ENCODE results near the gene CRCP. TPM values are rescaled to one million over a fixed set of nuclear protein-coding genes. Genes with fewer than 3 reads are reported as not detected.
"Not testable (repeated sequence)": the region's sequence is repeated elsewhere in the genome, so short reads cannot be mapped to it uniquely, and the experiment has no call there.

CRCP gene
- total RNA-seq, 1 donor from 2014 or later: 22.5 TPM

DNA sequence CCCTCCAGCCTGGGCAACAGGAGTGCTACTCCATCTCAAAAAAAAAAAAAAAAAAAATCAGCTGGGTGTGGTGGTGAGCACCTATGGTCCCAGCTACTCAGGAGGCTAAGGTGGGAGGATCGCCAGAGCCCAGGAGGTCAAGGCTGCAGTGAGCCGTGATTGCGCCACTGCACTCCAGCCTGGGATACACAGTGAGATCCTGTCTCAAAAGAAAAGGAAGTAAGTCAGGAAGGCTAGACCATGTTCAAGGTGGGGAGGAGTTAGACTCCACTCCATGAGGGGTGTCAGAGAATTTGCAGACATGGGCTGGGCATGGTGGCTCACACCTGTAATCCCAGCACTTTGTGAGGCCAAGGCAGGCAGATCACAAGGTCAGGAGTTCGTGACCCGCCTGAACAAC lies 6.2 kb upstream of the CRCP start:
- not testable (repeated sequence) for DNase-seq

GRCh38 chr7:66110856-66111255 lies 3.8 kb upstream of the CRCP start:
- DNase-seq: peak; percentile 29

DNA sequence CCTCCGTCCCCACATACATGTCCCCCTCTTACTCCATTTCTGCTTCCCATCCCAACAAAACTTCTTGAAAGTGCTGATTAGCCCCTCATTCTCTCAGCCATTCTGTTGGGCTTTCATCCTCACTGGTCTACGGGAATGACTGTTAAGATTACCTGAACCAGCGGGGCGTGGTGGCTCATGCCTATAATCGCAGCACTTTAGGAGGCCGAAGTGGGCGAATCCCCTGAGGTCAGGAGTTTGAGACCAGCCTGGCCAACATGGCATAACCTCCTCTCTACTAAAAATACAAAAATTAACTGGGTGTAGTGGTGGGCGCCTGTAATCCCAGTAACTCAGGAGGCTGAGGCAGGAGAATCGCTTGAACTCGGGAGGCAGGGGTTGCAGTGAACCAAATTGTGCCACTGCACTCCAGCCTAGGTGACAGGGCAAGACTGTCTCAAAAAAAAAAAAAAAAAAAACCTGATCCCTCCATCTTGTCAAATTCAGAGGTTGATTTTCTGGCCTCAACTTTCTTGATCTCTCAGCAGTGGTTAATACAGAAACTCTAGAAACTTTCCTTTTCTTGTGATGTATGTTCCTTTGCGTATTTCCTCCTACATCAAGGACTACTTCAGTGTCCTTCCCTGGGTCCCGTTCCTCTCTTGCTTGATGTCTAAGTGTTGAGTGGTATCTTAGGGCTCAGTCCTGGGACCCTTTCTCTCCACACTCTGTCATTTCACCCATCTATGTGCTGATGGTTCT lies 2.2 kb downstream of the CRCP start:
- not testable (repeated sequence) for DNase-seq

DNA sequence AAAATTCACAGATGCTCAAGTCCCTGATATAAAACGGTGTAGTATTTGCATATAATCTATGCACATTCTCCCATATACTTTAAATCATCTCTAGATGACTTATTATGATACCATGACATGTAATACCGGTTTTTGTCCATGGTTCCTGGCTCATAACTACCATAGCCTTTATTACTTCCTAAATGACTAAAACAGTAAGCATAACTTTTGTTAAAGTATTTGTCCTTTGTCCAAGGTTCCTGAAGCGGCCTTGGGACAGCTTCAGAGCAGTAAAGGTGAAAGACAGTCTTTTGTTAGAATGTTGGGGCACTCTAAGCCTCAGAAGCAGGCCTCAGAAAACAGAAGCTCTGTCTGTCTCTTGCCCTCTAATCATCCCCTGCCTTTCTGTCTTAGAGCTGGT lies 4.0 kb downstream of the CRCP start:
- peak; percentile 44 for DNase-seq

- DNase-seq: no peak
Measured at GRCh38 chr7:66119245-66119850, 4.7 kb downstream of the CRCP start.

- DNase-seq: no peak
Measured at GRCh38 chr7:66123175-66123528, 8.5 kb downstream of the CRCP start.

DNA sequence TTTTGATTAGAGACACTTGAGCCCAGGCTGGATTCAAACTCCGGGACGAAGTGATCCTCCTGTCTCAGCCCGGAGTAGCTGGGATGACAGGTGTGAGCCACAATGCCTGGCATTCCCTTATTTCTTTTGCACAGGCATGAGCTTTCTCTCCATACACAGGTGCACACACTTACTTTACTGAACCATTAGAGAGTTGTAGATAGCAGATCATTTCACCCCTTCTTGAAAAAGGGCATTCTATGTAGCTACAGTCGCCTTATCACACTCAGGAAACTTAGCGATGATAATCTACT lies 9.9 kb downstream of the CRCP start:
- DNase-seq: not testable (repeated sequence)

GRCh38 chr7:66125052-66125694 lies 10.5 kb downstream of the CRCP start:
- DNase-seq: no peak

DNA sequence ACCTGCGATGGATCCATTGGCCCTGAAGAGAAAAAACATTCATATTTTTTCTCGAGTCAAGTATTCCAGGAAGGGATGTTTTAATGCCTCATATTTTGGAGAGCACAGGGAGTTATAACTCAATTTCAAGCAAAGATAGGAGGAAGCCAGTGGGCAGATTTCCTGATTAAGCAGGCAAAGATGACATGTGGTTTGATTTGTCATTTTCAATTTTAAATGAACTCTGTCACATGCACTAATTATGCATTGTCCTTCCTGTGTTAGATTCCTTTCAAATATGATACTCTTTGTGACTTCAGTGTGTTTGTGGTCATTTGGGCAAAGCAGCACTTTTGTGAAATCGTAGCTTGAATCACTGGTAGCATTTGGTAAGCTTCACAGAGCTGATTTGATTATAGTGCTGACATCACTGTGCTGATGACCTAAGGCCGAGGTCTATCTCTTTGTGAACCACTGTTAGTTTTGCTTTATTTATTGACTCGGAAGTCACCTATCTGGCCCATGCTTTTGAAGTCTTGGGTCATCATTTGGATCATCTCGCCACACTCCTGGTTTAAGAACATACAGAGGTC lies 11.2 kb downstream of the CRCP start:
- not testable (repeated sequence) for DNase-seq

GRCh38 chr7:66127172-66127571 lies 12.5 kb downstream of the CRCP start:
- DNase-seq: not testable (repeated sequence)

DNA sequence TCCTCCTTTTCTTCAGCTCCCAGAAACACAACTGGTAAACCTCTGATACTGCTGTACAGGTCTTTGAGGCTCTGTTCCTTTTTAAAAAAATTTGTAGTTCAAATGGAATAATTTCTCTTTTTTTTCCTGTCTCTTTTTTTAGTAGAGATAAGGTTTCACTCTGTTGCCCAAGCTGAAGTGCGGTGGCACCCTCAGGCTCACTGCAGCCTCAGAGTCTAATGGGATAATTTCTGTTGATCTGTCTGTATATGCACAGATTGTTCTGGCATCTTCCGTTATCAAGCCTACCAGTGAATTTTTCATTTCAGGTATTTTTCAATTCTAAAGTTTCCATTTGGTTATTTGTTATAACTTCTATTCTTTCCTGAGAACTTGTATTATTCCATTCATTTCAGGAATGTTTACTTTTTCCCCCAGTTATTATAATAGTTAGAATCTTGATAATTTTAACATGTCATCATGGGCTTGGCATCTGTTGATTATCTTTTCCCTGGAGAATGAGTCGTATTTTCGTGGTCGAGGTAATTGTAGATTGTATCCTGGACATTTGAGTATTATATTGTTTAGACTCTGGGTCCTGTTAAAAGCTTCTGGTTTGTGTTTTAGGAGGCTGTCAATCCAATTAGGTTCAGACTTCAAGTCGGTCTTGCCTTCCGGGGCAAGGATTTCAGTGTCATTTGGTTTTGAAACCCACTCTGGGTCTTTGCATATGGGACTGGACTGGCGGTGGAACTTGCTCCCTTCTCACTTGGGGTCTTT lies 24.5 kb downstream of the CRCP start:
- DNase-seq: no peak

GRCh38 chr7:66140924-66141323 lies 26.3 kb downstream of the CRCP start:
- peak; percentile 77 for DNase-seq

- DNase-seq: no peak
Measured at GRCh38 chr7:66142334-66142733, 27.7 kb downstream of the CRCP start.

- DNase-seq: no peak
Measured at GRCh38 chr7:66142996-66143395, 28.3 kb downstream of the CRCP start.

- DNase-seq: no peak
Measured at GRCh38 chr7:66143876-66144332, 29.3 kb downstream of the CRCP start.

- no peak for DNase-seq
Measured at GRCh38 chr7:66145400-66146104, 30.9 kb downstream of the CRCP start.

DNA sequence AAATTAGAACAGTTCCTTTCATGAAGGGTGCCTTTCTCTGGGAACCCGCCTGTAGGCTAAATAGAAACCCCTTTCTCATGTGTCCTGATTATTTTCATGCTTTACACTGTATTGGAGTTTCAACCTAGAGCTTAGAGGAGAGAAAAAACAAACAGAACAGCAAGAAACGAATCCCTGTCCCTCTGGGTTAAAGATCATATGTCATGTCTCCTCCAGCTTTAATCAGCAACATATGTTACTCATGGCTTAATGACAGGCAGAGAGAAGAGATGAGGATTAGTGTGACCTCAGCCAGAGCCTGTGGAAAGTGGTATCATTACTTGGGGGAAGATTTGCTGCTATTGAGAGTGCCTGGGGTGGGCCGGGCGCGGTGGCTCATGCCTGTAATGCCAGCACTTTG lies 32.1 kb downstream of the CRCP start:
- no peak for DNase-seq

DNA sequence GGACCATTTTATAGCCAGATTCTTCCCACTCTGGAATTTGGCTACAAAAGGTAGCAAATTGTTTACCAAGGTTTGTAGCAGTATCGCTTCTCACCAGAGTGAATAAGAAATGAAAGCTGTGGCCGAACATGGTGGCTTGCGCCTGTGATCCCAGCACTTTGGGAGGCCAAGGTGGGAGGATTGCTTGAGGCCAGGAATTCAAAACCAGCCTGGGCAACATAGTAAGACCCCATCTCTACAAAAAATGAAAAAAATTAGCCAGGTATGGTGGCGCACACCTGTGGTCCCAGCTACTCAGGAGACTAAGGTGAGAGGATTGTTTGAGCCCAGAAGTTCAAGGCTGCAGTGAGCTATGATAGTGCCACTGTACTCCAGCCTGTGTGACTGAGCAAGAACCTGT lies 33.0 kb downstream of the CRCP start:
- DNase-seq: not testable (repeated sequence)

DNA sequence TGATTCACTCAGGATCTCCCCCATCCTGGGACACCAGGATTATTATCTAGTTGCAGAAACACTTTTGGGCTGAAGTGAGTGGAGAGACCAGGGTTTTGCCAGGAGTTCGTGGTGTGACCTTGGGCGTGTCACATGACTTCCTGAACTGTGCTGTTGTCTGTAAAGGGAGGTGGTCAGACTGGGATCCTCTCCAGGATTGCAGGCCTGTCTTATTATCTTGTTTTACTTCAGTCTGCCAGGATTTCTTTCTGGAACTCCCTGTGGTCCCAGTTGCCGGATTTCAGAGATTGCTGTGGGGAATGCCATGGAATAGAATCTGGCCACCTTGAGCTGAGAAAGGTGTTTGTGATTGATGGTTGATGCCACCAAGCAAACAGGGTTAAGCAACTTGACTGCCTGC lies 35.8 kb downstream of the CRCP start:
- peak; percentile 38 for DNase-seq

DNA sequence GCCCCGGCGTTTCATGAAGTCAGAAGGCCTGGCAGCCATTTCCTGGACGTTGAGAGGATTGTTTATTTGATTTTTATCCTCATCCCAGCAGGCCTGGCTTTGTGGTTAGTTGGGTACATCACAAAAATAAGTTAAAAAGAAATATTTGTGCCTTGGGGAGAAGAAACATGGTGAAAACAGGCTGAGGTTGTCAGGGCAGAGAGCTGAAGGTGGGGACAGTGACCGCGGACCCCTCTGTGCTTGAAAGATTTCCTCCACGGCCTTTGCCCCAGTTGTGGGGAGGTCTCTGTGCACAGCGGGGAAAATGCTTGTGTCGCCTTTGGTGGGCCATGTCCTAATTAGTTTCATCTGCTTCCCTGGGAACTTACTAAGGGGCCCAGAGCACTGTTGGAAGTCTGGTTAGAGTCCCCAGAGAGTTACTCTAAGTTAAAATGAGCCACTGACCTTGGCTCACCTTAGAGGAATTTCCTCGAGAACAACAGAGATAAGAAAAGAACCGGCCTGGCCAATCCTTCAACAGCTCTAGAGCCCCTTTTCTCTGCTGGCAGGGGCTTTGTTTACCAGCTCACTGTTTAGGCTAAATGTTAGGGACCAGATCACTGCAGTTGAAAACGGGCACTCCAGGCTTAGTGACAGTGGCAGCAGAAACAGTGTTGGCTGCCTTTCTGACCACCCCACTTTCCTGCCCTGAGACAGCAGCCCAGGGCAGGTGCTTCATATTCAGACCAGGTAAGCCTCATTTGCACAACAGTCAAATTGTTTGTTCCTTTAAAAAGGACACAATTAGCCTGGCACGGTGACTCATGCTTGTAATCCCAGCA lies 37.9 kb downstream of the CRCP start:
- peak; percentile 58 for DNase-seq

GRCh38 chr7:66153691-66154090 lies 39.0 kb downstream of the CRCP start:
- no peak for DNase-seq

Measured in dermis blood vessel endothelial cell (primary cell).